Inflammatory macrophage (primary cell): ENCODE data around the gene LAMC2.
"Not testable (repeated sequence)": the region's sequence is repeated elsewhere in the genome, so short reads cannot be mapped to it uniquely, and the experiment has no call there.

Experiments
- DNase-seq, 2 donors: peaks; one replicate each; pipeline ENCODE4 v3.0.0-alpha.2; 2020 to 2022
- total RNA-seq, 18 experiments: gene quantifications; one replicate each; lab custom pipeline; 2026; ENCODE audit warnings: mixed read lengths in 6 of 18, inconsistent platforms in 2 of 18; lab: John Stamatoyannopoulos, UW

LAMC2 gene
- total RNA-seq, result 0 to 2.5 (median 0.09) reads per million in 18 experiments

GRCh38 chr1:183185941-183186490, at the start of gene LAMC2:
Gene LAMC2 (plus strand): TSS chr1:183186264. CDS start chr1:183186353, 89 bp downstream.
- no peak for DNase-seq

GRCh38 chr1:183137782-183138181, 48.3 kb upstream of the LAMC2 start:
- no peak for DNase-seq

DNA sequence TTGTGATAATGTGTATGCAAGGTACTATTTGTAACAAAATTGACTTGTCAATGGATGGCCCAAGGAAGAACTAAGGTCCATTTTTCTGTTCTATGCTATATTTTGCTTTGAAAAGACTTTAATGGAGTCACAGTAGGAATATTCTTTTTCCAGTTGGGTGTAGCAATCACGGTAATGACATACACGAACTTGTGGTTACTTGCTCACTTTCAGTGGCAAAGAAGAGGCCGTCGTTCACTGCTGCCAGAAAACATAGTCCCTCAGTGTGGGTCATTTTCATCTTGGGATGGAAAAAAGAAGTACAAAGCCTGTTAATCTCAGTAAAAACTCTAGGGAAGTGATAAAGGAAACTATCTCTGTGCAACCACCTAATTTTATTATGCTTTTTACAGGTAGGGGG, 47.8 kb upstream of the LAMC2 start:
- DNase-seq, result no peak

DNA sequence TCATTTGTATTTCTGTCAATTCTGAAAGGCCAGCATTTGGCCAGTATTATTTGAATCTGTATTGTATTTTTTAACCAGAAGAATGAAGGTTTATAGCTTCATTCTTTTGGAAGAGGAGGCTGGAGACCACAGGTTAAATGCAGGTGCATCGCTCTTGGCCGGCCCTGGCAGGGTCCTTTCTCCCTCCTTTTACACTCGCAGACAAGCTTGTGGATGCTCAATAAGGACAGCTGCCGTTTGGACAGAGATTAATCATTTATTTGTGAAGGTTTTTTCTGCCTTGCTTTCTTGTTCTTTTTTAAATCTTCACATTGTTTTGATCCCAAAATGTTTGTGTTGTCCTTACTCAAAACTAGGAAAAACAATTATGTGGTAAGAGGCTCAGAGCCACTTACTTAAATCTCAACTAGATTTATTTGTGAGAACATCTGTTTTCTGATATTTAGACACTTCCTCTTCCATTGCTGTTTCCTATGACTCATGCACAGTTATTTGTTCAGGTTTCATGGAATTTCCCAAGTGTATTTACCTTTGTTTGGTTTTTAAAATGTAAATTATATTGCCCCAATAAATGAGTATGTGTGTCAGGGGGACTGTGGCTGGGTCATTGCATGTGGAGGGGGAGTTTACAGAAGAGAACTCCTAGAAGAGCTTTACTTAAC, 46.7 kb upstream of the LAMC2 start:
- no peak for DNase-seq

- DNase-seq, result no peak
These were observed 45.4 kb upstream of the LAMC2 start for GRCh38 chr1:183140633-183141032.

DNA sequence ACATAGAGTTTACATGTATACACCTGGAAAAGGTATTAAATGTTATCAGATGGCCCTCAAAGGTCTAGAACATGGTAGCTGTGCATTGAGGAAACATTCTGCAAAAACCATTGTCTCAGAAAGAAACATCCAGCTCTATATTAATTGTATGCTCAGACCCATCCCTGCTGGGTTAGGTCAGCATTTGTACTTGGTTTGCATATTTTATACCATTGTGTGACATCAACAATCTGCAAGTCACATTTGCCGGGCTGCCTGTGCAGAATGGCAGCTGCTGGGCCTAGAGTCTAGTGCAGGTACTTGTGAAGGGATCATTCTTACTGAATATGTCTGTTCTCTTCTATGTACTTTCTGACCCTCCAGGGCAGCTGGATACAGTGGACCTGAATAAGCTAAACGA, 43.9 kb upstream of the LAMC2 start:
- DNase-seq, result no peak

DNA sequence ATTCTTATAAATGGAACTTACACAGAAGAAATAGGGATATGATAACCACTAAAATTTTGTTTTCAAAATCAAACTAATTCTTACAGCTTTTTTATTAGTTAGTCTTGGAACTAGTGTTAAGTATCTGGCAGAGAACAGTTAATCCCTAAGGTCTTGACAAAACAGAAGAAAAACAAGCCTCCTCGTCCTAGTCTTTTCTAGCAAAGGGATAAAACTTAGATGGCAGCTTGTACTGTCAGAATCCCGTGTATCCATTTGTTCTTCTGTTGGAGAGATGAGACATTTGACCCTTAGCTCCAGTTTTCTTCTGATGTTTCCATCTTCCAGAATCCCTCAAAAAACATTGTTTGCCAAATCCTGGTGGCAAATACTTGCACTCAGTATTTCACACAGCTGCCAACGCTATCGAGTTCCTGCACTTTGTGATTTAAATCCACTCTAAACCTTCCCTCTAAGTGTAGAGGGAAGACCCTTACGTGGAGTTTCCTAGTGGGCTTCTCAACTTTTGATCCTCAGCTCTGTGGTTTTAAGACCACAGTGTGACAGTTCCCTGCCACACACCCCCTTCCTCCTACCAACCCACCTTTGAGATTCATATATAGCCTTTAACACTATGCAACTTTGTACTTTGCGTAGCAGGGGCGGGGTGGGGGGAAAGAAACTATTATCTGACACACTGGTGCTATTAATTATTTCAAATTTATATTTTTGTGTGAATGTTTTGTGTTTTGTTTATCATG, 42.3 kb upstream of the LAMC2 start:
- DNase-seq, result no peak

GRCh38 chr1:183144752-183145151, 41.3 kb upstream of the LAMC2 start:
- DNase-seq, result no peak

- no peak for DNase-seq
These were observed 38.3 kb upstream of the LAMC2 start for GRCh38 chr1:183147735-183148134.

- DNase-seq, result no peak
These were observed 37.5 kb upstream of the LAMC2 start for GRCh38 chr1:183148599-183148998.

GRCh38 chr1:183149273-183149672, 36.8 kb upstream of the LAMC2 start:
- DNase-seq, result no peak

DNA sequence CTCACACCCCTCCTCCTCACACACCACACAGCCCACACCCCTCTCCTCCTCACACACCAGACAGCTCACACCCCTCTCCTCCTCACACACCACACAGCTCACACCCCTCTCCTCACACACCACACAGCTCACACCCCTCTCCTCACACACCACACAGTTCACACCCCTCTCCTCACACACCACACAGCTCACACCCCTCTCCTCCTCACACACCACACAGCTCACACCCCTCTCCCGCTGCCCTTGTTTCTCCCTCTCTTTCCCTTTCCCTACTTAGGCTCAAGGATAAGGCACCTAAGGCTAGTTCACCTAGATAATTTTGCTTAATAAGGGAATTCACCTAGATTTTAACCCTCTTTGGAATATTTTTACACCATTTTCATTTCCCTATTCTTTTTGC, 36.0 kb upstream of the LAMC2 start:
- DNase-seq, result not testable (repeated sequence)

DNA sequence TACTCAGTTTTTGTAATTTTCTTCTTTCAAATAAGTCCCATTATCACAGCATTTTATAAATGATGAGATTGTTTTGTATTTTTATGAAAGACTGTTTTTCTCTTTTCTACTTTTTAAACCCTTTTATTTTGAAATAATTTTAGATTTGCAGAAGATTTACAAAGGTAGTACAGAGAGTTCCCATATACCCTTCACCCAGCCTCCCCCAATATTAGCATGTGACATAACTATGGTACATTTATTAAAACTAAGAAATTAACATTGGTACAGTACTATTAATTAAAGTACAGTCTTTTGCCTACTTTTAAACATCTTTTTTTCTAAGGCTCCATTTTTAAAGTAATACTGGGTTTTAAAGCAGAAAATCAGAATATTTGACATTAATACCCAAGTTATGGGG, 35.6 kb upstream of the LAMC2 start:
- DNase-seq, result no peak

- no peak for DNase-seq
These were observed 33.9 kb upstream of the LAMC2 start for GRCh38 chr1:183152180-183152579.

DNA sequence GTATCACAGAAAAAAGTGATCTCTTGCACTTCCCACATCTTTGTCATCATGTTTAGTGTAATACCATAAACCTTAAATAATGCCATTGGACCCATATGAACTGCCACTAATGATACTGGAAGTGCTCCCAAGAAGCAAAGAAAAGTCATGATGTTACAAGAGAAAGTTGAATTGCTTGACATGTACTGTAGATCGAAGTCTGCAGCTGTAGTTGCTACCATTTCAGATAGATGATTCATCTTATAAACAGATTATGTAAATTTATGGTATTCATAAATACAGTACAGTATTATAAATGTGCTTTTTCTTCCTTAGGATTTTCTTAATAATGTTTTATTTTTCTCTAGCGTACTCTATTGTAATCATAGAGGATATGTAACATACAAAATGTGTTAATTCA, 30.1 kb upstream of the LAMC2 start:
- DNase-seq, result no peak

DNA sequence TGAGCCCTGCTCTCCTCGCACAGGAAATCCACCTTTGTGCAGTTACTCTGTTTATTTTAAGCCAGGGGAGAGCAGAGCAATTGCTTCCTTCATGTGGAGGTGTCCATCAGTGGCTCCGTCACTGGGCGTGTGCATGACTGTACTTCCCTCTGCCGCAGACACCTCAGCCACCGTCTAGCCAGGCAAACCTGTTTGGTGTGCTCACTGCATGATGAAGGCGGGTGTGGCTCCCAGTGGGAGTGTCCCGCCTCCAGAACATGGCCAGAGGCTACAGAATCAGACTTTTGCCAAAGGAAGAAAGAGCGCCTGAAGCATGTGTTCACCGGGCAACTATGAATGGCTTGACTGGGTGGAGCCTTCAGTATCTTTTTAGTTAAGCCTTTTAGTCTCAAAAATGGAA, 26.1 kb upstream of the LAMC2 start:
- no peak for DNase-seq

DNA sequence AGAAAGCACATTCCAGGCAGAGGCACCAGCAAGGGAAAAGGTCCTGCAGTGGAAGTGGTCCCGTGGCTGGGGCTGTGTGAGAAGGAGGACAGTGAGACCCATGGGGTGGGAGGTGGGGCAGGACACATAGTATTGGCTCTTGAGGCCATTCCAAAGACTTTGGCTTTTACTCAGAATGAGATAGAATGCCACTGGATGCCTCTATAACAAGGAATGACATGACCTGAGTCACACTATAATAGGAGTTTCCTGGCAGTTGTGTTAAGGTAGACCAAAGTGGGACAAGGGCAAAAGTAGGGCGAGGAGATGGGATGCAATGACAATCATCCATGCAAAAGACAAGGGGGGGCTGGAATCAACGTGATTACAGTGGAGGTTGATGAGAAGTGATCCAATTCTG, 24.7 kb upstream of the LAMC2 start:
- DNase-seq, result no peak

DNA sequence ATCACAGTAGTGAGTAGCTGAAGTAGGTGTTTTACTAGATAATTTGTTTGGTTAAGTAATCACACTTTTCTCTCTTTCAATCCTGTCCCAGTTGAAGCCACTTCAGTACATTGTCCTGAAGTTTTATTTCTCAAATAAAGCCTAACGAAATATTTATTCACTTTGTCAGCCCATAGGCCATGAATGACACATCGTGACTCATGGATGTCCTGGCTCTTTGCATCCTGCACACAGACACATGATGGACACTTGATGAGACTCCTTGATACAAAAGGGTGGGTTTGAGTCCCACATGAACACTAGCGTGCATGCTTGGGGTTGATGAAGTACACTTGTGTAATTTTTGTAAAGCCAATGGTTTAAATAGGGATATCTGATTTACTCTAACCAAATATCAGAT, 22.7 kb upstream of the LAMC2 start:
- no peak for DNase-seq

DNA sequence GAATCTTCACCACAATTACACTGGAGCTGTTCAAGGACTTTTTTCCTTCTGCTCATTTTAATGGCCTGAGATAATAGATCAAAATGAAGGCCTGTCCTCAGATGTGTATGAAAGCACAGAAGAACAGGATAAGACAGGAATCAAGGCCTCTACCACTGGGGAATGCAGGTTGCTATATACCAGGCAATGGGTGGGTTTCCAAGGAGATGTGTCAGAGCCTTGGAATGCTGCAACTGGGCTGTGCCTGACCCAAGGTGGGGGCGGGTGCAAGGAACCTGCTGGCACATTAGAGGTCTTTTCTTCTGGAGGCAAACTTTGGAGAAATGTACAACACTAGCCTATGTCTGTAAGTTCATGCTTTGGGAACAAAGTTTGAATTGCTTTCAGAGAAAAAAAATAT, 21.7 kb upstream of the LAMC2 start:
- DNase-seq, result no peak

DNA sequence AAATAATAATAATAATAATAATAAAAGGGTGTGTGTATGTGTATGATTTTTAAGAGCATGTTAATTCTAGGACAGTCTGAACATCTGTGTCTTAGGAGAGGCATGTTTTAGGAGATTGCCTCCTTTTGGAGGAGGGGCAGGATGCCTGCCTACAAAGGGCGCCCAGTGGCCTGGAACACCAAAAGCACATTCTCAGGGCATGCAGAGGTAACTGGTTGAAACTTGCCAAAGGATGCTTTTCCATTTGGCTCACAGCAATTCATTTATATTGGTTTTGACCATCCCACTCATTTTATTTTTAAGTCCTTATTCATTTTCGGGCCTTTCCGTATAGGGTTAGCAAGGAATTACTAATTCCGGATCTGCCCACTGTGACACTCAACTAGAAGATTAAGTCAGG, 21.1 kb upstream of the LAMC2 start:
- no peak for DNase-seq

DNA sequence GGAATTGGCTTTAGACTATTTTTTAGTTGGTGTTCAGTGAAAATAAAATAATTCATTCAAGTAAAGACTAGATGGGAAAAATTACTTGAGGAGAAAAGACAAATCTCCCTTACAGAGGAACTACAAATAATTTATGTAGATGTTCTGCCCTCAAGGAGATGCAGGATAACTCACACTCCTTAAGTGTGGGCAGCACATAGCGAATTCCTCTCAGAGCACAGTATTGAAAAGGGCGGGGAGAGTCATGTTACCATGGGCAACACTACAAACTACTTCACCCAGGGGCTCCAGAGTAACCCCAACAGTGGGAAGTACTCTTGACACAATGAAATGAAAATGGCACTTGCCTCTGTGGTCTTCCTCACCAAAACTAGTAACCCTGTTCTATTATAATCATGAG, 20.6 kb upstream of the LAMC2 start:
- DNase-seq, result no peak

- no peak for DNase-seq
These were observed 19.6 kb upstream of the LAMC2 start for GRCh38 chr1:183166454-183166853.

DNA sequence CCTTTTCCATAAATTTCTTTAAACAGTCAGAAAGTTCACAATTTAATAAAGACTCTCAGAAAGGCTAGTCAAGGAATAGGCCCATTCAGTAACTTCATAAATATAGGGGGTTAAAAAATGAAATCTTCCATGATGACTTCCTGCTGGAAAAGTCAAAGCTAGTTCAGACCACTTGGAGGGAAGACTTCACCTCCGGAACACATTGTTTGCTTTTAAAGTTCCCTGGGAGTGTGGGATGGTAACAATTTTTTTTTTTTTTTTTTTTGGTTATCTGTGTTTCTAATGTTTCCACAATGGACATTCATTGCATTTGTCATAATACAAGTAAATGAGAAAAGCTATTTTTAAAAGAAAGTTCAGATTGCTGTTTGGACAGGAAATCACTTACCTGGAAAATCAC, 18.4 kb upstream of the LAMC2 start:
- no peak for DNase-seq

GRCh38 chr1:183168308-183168707, 17.8 kb upstream of the LAMC2 start:
- DNase-seq, result no peak
